GM18867 (cell line): Measurements from ENCODE around the gene THRB.

Experiments
- ATAC-seq: cut with Tn5 transposase; IDR thresholded peaks from one replicate; pipeline ENCODE4 v1.9.1; 2021; ENCODE audit warnings: mild to moderate bottlenecking, moderate library complexity; ENCODE audit not compliant: unreplicated experiment

Gene THRB

DNA sequence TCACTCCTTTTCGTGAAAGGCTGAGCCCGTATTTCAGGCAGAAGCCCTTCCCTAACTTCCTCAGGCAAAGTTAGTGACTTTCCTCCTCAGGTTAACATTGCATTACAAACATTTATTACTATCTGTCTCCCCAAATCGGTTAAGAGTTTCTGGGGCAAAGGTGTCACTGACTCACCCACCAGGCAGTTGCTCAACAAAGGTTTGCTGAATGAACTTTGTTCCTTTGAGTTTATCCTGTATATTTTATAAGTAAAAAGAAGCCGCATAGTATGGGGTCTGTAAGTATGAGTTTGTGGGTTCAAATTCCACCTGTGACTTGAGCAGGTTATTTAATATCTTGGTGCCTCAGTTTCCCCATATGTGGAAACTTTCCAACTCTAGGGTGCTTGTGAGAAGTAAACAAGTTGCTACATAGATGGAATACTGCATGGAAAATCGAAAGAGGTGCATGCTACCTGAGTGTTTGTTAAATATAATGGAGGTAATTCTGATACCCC, 177.7 kb downstream of the THRB start:
- no peak for ATAC-seq

DNA sequence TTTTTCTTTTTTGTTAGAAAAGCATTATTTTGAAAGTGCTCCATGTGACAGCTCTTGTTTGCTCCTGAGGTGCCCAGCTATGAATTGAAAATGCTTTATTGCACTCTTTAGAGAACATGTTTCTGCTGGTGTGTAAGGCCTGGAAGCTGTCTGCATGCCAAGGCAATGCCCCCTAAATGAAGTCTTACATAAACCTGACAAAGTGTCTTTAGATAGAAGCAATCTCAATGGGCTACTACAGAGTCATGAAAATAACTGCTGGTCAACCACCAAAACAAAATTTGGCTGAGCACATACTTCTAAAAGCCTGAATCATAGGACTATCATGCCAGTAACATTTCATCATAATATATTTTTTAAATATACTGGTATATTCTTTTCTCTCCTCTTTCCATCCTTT, 178.7 kb downstream of the THRB start:
- no peak for ATAC-seq

DNA sequence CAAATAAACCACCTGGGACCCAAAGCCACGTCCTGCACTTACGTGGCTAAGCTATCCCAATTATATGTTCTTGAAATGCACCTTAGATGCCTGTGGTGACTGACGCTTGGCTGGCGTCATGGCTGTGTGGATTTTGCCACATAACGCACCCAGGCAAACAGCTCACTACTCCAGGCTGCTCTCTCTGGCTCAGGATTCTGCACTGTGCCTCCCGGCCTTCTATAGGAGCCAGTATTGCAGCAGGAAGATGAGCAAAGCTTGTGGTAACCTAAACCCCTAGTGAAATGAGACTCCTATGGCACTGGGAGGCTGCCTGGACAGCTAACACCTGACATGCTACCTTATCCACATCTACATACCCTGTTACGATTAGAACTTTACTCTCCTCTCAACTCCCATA, 179.3 kb downstream of the THRB start:
- no peak for ATAC-seq

DNA sequence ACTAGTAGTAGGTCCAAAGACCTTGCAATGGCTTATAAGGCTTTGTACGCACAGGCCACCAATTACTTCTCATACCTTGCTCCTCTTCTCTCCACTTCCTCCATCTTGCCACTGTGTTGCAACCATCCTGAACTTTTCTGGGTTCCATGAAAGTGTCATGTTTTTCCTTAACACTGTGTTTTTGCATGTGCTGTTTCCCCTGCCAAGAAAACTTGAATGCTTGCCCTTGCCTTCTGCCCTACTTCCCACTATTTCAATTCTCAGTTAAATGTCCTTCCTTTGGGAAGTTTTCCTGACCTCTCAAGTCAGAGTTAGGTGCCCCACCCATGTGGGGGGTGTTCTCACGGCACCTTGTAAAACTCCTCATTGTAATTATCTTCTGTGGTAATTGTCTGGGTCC, 182.8 kb downstream of the THRB start:
- ATAC-seq: no peak

DNA sequence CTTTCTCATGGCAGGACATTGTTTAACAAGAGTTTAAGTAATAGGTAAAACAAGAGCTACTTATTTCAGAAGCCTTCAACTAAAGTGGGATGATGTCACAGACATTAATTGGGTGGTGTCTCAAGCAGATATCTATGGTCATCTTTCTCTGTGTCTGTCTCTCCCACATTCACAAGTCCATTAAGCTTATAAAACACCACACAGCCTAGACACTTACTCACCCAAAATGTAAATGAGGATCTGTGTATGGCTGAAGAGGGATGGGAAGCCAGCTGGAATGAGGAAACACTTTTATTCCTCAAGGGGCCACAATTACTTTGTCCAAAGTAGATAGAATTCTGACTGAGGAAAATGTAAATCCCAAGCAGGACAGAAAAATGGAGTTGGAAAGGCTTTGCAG, 183.8 kb downstream of the THRB start:
- ATAC-seq: no peak

DNA sequence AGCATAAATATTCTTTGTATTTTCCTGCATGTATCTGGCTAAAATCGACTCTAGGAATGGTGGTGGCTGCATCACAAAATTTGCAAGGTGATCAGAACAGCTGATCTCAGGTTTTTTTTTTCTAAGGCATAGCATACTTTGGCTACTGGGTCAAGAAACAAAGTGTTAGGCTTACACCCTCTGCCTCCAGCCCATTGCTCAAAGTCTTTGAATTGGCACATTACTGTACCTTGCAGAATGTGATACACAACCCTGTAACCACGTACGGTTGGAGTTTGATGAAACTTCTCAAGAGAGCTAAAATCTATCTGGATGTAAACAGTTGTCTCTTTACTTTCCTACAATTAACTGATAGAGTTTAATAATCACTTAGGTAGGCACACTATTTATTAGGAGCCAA, 188.1 kb downstream of the THRB start:
- ATAC-seq: no peak

DNA sequence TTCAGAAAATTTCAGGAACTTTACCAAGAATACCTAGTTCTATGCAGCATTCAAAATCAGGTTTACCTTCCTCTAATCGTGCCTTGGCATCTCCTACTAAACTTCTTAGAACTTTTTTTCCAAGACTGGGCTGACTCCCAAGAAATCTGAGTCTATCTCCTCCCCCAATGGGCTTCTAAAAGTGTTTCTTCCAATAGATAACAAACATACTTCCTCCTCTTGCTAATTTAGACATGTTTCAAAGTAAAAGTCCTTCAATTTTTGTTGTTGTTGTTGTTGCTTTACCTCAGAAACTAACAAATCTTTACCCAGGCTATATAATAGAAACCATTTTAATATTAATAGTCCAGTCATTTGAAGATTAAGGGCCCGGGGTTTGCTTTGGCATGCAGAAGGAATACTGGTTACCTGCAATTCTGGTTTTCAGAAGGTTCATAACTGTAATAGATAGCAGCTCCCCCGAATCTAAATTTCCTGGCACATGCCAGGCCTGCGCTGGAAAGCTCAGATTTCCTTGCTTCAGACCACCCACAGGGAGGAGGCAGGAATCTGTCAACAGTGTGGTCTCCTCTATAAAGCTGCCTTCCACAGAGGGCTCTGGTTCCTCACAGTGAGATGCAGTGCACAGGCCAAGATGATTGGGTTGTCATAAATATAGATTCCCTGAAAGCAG, 188.7 kb downstream of the THRB start:
- ATAC-seq: no peak

DNA sequence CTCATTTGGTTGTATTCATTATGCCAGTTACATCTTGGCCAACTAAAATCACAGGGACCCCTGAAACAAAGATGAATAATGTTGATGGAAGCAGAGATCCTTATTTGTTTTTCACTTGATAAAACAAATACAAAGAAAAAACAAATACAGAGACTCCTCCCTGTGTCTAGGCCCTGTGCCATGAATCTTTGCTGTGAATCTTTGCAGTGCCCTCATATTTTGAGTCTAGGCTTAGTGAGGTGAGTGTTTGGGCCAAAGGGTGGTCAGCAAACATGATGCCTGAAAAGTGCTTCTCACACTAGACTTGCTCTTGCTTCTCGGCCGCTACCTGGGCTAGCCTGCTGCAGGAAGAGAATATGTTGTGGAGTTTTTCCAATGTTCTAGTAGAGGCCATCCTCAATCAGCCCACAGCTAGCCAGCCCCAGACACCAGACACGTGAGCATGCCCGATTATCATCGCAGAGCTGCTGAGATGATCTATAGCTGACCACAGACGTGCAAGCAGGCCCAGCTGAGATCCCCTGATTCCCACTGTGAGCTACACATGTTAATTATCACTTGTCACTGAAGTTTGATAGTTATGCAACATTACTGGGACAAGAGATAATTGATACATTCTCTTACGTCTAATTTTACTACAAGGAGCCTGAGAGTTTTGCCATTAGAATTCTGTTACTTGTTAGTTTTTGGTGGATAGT, 191.4 kb downstream of the THRB start:
- no peak for ATAC-seq

DNA sequence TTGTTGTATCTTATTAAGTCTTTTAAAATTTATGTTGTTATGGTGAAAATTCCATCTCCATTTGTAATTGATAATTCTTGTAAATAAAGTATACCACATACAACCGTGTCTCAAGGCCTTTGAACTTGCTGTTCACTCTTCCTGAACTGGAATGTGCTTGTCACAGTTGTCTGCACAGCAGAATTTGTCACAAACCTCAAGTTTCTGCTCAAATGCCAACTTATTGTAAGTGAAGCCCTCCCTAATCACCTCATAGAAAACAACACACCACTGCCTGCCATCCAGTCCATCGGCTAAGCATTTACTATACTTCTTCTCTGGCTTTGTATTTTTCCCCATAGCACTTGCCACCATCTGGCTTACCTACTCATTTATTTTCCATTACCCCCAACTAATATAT, 192.3 kb downstream of the THRB start:
- no peak for ATAC-seq

DNA sequence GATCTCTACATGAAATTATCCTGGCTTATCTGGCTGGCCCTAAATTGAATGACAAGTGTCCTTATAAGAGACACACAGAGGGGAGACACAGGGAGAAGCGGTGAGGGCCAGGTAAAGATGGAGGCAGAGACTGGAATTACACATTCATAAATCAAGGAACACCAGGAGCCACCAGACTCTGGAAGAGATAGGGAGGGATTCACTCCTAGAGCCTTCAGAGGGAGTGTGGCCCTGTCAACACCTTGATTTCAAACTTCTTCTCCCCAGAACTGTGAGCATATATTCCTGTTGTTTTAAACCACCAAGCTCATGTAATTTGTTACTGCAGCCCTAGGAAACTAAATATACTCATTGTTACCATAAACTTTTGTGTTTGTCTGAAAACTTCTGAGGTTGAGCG, 193.7 kb downstream of the THRB start:
- no peak for ATAC-seq

DNA sequence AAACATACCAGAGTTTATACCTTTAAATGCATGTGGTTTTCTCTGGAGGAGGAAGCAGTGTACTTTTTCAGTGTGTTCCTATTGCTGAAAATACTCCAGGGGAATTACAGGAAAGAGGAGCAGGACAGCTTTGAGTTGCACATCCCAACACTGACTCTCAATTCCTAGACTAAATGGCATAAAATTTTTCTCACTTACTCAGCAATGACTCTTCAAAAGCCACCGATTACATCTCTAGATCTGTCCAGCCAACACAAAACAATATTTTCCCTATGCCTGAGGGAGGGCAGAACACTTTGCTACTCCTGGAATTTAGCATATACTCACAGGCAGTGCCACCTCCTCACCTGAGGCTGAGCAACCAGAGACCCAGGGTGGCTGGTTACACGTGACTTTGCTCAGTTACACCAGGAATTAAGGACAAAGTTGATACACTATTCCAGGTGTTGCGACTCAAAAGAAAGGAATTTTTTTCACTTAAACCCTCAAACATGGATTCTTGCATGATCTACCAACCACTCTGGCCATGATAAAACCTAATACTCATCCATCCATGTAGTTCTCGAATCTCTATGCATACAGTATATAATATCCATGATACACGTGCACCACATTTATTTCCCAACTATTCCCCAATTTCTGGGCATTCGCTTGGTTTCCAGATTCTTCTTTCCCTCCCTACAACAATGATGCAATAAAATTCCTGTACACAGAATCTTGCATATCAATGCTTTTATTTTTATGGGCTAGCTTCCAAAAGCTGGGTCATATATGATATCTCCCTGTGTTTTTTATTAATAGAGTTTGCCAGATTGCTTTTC, 194.6 kb downstream of the THRB start:
- ATAC-seq: no peak

DNA sequence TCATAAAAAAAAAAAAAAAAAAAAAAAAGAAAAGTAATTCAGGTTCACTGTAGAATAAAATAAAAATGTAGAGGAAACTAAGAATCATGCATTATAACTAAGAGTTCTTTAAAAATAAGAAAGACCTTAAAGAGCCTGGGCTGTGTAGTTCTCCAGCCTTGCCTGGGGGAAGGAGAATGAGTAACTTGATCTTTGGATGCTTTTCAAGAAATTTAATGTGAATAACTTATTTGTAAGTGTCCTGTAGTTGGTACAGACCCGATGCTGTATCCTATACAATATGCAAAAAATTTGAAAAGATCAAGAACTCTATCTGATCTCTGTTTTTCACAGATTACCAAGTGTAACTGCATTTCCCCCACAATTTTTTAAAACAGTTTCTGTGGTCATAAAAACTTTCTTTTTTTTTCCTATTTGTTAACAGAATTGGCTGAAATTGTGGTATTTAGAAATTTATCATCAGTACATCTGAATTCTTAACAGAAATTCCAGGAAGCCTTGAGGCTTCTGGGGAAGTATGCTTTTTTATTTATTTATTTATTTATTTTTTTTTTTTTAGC, 195.3 kb downstream of the THRB start:
- no peak for ATAC-seq

DNA sequence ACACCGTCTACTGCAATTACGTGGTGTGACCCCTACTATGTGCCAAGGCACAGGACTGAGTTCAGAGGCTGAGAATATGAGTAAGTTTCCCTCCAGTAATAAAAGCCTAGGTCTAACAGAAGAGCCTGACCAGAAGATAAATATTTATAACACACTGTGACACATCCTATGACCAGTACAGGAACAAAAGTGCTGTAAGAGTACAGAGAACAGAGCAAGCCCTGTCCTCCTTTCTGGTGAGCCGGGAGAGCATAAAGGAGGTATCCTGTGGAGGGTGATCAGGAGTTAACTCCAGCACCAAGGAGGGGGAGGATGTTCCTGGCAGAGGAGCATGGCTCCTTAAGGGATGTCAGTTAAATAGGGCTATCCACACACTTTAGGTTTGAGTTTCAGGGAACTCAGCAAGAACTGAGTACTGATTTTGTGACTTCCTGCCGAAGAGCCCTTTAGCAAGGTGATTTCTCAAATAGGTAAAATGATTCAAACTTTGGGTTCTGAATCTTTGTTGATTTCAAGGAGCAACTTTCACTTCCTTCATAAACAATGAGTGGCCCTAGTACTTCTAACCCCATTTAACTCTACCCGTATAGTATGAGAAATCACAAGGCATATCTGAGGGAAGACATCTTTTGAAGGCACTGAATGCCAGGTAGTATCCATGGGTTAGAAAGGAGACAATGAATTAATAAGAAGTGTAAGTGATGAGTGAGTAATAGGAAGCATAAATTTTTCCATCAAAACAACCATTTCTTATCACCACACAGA, 198.0 kb downstream of the THRB start:
- ATAC-seq: no peak

DNA sequence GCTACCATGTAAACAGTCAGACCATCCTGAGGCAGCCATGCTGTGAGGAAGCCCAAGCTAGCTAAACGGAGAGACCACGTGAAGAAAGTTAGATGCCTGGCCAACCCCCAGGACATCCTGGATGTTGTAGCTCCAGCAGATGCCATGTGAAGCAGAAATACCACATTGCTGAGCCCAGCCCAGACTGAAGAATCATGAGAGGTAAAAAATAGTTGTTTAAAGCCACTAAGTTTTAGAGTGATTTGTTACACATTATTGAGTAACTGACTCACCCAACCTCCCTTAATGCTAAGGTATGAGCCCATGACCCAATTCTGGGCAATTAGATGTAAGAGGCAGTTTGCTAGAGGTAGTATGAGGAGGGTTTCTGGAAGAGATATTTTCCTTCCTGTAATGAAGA, 200.5 kb downstream of the THRB start:
- no peak for ATAC-seq

DNA sequence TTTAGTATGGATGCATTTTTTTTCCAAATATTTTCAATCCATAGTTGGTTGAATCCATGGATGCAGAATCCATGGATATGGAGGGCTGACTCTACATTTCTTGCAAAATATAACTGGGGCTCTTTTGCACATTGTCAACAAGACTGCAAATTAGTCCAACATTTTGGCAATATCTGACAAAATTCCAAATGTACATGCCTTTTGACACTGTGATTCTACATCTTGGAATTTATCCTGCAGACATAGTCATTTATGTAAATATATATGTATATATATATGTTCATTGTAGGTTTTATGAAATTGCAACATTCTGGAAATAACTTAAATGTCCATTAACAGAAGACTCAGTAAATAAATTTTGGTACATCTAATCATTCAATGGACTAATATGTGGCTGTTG, 203.0 kb downstream of the THRB start:
- no peak for ATAC-seq

DNA sequence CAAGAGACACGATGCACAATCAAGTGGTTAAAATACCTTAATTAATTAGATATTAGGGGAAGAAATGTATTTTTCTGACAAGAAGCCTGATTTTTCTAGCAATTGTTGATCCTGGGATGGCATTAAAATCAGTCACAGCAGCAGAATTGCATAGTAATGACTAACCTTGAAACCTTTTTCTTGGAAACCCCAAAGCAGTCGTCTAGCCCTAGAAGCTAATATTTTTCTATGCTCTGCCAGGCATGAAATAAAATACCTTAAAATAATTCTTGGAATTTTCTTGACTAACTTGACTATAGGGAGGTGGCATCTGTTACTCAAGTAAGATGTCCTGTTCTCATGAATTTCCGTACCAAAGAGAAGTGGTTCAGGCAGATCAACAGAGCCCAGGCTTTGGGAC, 204.1 kb downstream of the THRB start:
- ATAC-seq: no peak

DNA sequence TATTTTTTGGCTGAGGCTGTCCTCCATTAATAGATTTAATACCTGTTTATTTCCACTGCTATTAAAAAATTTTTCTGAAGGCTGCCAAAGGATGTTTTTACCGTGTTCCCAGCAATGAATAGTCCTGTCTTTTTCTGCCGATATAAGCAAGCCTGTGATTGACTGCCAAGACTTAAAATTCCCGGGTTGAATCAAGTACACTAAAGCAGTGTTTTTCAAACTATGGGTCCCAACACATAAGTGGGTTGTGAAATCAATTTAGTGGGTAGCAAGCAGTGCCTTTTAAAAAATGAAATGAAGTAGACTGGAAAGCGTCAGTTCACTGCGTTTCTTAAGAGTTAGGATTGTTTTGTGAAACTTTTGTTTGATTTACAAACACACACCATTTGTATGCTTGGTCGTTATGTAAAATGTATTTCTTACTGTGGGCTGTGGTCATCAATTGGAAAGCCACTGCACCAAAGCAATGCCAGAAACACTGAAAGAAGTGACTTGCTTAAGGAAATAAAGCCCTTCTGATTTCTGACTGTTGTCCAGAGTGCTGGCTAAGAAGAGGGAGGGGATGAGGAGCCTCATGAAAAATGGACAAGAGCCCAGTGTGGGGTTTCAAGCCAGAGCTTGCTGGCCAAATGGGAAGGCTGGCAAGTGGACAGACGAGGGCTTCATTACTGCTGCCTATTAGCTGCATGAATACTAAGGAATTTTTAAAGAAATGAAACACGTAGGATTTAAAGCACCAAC, 206.0 kb downstream of the THRB start:
- ATAC-seq: no peak

DNA sequence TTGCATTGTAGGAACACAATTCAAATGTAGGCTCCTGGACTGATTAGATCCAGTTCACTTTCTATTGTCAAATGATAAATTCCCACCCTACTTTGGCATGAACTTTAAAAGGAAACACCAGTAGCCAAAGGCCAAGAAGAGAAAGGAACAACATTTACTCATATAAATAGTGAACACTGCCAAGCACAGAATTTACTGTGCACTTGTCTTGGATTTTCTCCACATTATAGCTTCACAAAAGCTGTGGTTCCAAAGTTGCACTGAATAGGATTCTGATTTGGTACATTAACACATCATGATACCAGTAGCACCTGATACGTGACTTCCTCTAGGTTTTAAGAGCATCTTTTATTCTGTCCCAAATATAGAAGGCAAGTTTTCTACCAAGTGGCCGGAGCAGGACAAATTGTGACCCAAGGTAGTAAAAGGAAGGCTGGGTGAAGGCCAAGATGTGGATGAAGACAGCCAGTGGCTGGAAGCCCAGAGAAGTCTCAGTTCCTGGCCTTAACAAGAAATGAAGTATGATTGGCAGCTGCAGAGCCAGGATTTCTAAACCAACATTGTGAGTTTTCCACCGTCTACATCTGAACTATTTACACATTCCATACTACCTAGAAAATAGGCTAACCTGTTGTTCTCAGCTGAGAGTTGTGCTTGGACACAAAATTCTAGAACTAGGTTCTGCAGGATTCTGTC, 206.7 kb downstream of the THRB start:
- ATAC-seq: no peak

DNA sequence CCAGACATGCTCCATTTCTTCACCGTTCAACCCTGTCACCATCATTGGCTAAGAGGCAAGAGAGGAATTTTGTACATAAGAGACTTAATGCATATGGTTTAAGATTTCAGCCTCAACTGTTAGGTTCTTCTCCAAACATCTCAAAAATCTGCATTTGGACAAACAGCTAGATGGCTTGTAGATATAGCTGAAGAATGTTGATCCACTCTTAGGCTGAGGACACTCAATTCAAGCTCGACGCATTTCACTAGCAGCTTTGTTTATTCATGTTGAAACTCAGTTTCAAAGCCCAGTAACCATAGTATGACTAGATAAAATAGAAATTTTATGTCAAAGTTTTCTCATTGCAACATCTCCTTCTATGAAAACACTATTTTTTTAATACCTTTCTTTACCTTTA, 208.2 kb downstream of the THRB start:
- no peak for ATAC-seq

DNA sequence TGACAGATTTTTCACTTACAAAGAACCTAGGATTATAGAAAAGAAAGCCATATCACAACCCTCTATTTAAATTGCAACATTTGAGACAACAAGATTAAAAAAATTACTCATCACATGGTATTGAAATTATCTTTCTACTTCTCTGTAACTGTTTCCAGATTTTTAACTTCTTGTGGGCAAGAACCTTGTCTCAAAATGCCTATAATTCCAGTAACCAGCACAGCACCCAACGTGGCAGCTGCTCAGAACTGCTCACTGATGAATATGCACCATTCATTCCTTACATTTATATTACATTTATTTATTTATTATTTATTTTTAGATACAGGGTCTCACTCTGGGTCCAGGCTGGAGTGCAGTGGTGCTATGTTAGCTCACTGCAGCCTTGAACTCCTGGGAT, 216.1 kb downstream of the THRB start:
- no peak for ATAC-seq
